GM12878 (cell line): ENCODE results near the gene RANGRF. TPM values are rescaled to one million over a fixed set of nuclear protein-coding genes. Genes with fewer than 3 reads are reported as not detected.

ENCODE experiments used
- ATF2 ChIP-seq: IDR thresholded peaks from 2 replicates; pipeline ENCODE4 v1.6.1; 2012; ENCODE audit warnings: low read length, inconsistent platforms
- ATF3 ChIP-seq: IDR thresholded peaks from 2 replicates; pipeline ENCODE4 v1.6.1; 2011; ENCODE audit warnings: low read depth, mild to moderate bottlenecking, low read length, moderate library complexity, borderline replicate concordance; ENCODE audit errors: extremely low read depth
- BCL3 ChIP-seq: IDR thresholded peaks from 2 replicates; pipeline ENCODE4 v1.6.1; 2011; ENCODE audit warnings: borderline replicate concordance, low read depth, mild to moderate bottlenecking, moderate library complexity, low read length; ENCODE audit not compliant: insufficient read depth, poor library complexity, severe bottlenecking
- BRCA1 ChIP-seq: IDR thresholded peaks from 2 replicates; pipeline ENCODE4 v1.6.1; 2011; ENCODE audit warnings: low read depth, low read length, improper control_type of control experiment
- CEBPB ChIP-seq, 2 experiments: fragments of 150-350 bp in 1 of 2; IDR thresholded peaks; 2 replicates each; pipeline ENCODE4 v1.6.1; 2012 to 2014; ENCODE audit warnings: low read depth in 2 of 2, low read length in 2 of 2, borderline replicate concordance in 1 of 2, inconsistent platforms in 1 of 2
- CREB1 ChIP-seq: IDR thresholded peaks from 2 replicates; pipeline ENCODE4 v1.6.1; 2012; ENCODE audit warnings: low read depth, mild to moderate bottlenecking, inconsistent platforms
- HCFC1 ChIP-seq: fragments of 150-350 bp; IDR thresholded peaks from 2 replicates; pipeline ENCODE4 v1.6.1; 2014; ENCODE audit warnings: low read length
- HDAC2 ChIP-seq: fragments of 200-600 bp; sonication (generic); IDR thresholded peaks from 2 replicates; pipeline ENCODE4 v1.6.1; 2017
- IRF3 ChIP-seq: fragments of 450-650 bp; IDR thresholded peaks from 2 replicates; pipeline ENCODE4 v1.6.1; 2014; ENCODE audit warnings: mild to moderate bottlenecking
- IRF4 ChIP-seq: IDR thresholded peaks from 2 replicates; pipeline ENCODE4 v1.6.1; 2011; ENCODE audit warnings: low read depth, low read length
- JUND ChIP-seq: IDR thresholded peaks from 2 replicates; pipeline ENCODE4 v1.6.1; 2012; ENCODE audit warnings: low read depth, mild to moderate bottlenecking, low read length, improper control_type of control experiment, moderate library complexity
- KAT2A ChIP-seq: conservative IDR thresholded peaks from 2 replicates; pipeline ENCODE4 v1.6.1; 2011; ENCODE audit warnings: low read depth, low read length; ENCODE audit not compliant: control insufficient read depth
- LARP7 ChIP-seq: fragments of 450-650 bp; IDR thresholded peaks from 2 replicates; pipeline ENCODE4 v1.6.1; 2017; ENCODE audit warnings: mild to moderate bottlenecking
- NFXL1 ChIP-seq: fragments of 450-650 bp; IDR thresholded peaks from 2 replicates; pipeline ENCODE4 v1.6.1; 2017; ENCODE audit warnings: antibody characterized with exemption, mild to moderate bottlenecking, borderline replicate concordance
- NR2C2 ChIP-seq: IDR thresholded peaks from 2 replicates; pipeline ENCODE4 v1.6.1; 2011; ENCODE audit warnings: borderline replicate concordance, low read depth; ENCODE audit not compliant: control insufficient read depth, insufficient read length
- NR2F1 ChIP-seq: fragments of 450-650 bp; conservative IDR thresholded peaks from 2 replicates; pipeline ENCODE4 v1.6.1; 2017; ENCODE audit warnings: mild to moderate bottlenecking
- PAX8 ChIP-seq: fragments of 450-650 bp; IDR thresholded peaks from 2 replicates; pipeline ENCODE4 v1.6.1; 2017; ENCODE audit warnings: mild to moderate bottlenecking, moderate library complexity
- RBBP5 ChIP-seq: fragments of 200-600 bp; sonication (generic); conservative IDR thresholded peaks from 2 replicates; pipeline ENCODE4 v1.6.1; 2016
- SMARCA5 ChIP-seq: fragments of 450-650 bp; IDR thresholded peaks from 2 replicates; pipeline ENCODE4 v1.6.1; 2017; ENCODE audit warnings: mild to moderate bottlenecking
- SUZ12 ChIP-seq: fragments of 200-600 bp; sonication (generic); IDR thresholded peaks from one replicate; pipeline ENCODE4 v1.6.1; 2018; ENCODE audit warnings: antibody characterized with exemption, mild to moderate bottlenecking; ENCODE audit not compliant: unreplicated experiment
- USF1 ChIP-seq: IDR thresholded peaks from 2 replicates; pipeline ENCODE4 v1.6.1; 2011; ENCODE audit warnings: borderline replicate concordance, low read depth, mild to moderate bottlenecking, moderate library complexity, mixed read lengths, low read length; ENCODE audit not compliant: insufficient read depth; ENCODE audit errors: extremely low read length
- WRNIP1 ChIP-seq: IDR thresholded peaks from 2 replicates; pipeline ENCODE4 v1.6.1; 2011; ENCODE audit warnings: low read depth, low read length, improper control_type of control experiment, borderline replicate concordance
- ZBTB4 ChIP-seq: fragments of 450-650 bp; formaldehyde crosslinking; IDR thresholded peaks from 2 replicates; pipeline ENCODE4 v1.4.0; 2022; ENCODE audit warnings: mild to moderate bottlenecking, moderate library complexity
- polyA plus RNA-seq, 11 experiments: library from polyadenylated mRNA; depleted of rRNA in 4 of 11; unstranded in 6 of 11; stranded (reverse) in 5 of 11; fragments of >200 nt; fragmentation: Nextera tagmentation in 4 of 11; fragmentation: Illumina TruSeq in 1 of 11; extraction: Ambion mirVana in 4 of 11; extraction: Trizol in 1 of 11; gene quantifications; 1 replicate in 1 of 11; 2 replicates in 10 of 11; pipeline versions ENCODE4 v1.2.1 to v1.2.3, GENCODE V29; 2011 to 2016; ENCODE audit warnings: inconsistent platforms in 2 of 11, missing spikeins in 2 of 11, low read depth in 1 of 11
- total RNA-seq, 4 experiments: library from RNA; depleted of rRNA in 3 of 4; stranded (reverse); fragments of >200 nt in 3 of 4; fragmentation: Illumina TruSeq in 1 of 4; extraction: Trizol in 1 of 4; gene quantifications; 2 replicates each; pipeline versions ENCODE4 v1.2.1 to v1.2.3, GENCODE V29; 2013 to 2021

Gene RANGRF
- total and polyA plus RNA-seq, 10 of the 15 experiments (the other 5 are each of a cell fraction or from before 2014, with no cell fraction given): 30.1 to 181 (median 61.4) TPM

- TF ChIP-seq CEBPB (IDR thresholded peaks at IDR 0.05; ENCODE audit: borderline replicate concordance in 1 of 2, low read depth in 2 of 2, low read length in 2 of 2) (no peak), SUZ12 (no peak), ZBTB4 (no peak), ATF3 (no peak), HCFC1 (no peak), HDAC2 (no peak), PAX8 (no peak), USF1 (peak; percentile 63), NR2C2 (no peak), NR2F1 (peak; percentile 88), BCL3 (no peak), IRF3 (no peak), NFXL1 (no peak), KAT2A (no peak), RBBP5 (no peak), BRCA1 (no peak), LARP7 (peak; percentile 36; the same call in 1 of the 2 replicates), IRF4 (no peak), CREB1 (peak; percentile 34), SMARCA5 (no peak), WRNIP1 (no peak), ATF2 (no peak), JUND (no peak)
Measured at GRCh38 chr17:8288336-8289102, at the start of gene RANGRF (continued).
